SK-N-SH treated with all-trans-retinoic acid at 6 μM for 48 hours (cell line): ENCODE results near the gene MSH6.

ENCODE experiments used
- ATAC-seq: fragments of 200-7000 bp; cut with Tn5 transposase; 3 replicates; pipeline ENCODE4 v1.9.1; 2020; ENCODE audit warnings: mild to moderate bottlenecking, moderate library complexity
- ARNTL ChIP-seq: fragments of 450-650 bp; formaldehyde crosslinking; IDR thresholded peaks from 2 replicates; pipeline ENCODE4 v1.5.0; 2020; ENCODE audit warnings: low read depth, mild to moderate bottlenecking, moderate library complexity, borderline replicate concordance
- BACH2 ChIP-seq: fragments of 250-450 bp; sonication (Bioruptor Pico); IDR thresholded peaks from 2 replicates; pipeline ENCODE4 v1.9.0; 2021; ENCODE audit warnings: mild to moderate bottlenecking, borderline replicate concordance
- CREB5 ChIP-seq: fragments of 250-450 bp; sonication (Bioruptor Pico); IDR thresholded peaks from 2 replicates; pipeline ENCODE4 v1.5.1; 2020; ENCODE audit warnings: low read depth, mild to moderate bottlenecking, moderate library complexity
- CSDC2 ChIP-seq: fragments of 250-450 bp; sonication (Bioruptor Pico); IDR thresholded peaks from 2 replicates; pipeline ENCODE4 v1.5.0; 2020; ENCODE audit warnings: mild to moderate bottlenecking, moderate library complexity
- CSRNP3 ChIP-seq: fragments of 250-450 bp; sonication (Bioruptor Pico); IDR thresholded peaks from 2 replicates; pipeline ENCODE4 v1.5.1; 2021; ENCODE audit warnings: mild to moderate bottlenecking, moderate library complexity
- ESRRG ChIP-seq: fragments of 250-450 bp; sonication (Bioruptor Pico); IDR thresholded peaks from 2 replicates; pipeline ENCODE4 v1.6.1; 2021; ENCODE audit warnings: mild to moderate bottlenecking
- GLIS3 ChIP-seq: fragments of 250-450 bp; sonication (Bioruptor Pico); IDR thresholded peaks from 2 replicates; pipeline ENCODE4 v1.5.0; 2020; ENCODE audit warnings: mild to moderate bottlenecking, moderate library complexity
- ISL1 ChIP-seq: fragments of 250-450 bp; sonication (Bioruptor Pico); IDR thresholded peaks from 2 replicates; pipeline ENCODE4 v2.1.2; 2022; ENCODE audit warnings: mild to moderate bottlenecking, moderate library complexity
- OSR1 ChIP-seq: fragments of 250-450 bp; sonication (Bioruptor Pico); IDR thresholded peaks from 2 replicates; pipeline ENCODE4 v1.8.0; 2022; ENCODE audit warnings: moderate library complexity, mild to moderate bottlenecking, inconsistent platforms
- PATZ1 ChIP-seq: fragments of 250-450 bp; sonication (Bioruptor Pico); IDR thresholded peaks from 2 replicates; pipeline ENCODE4 v1.8.0; 2020; ENCODE audit warnings: mild to moderate bottlenecking, moderate library complexity, borderline replicate concordance
- PPARA ChIP-seq: fragments of 250-450 bp; sonication (Bioruptor Pico); IDR thresholded peaks from 2 replicates; pipeline ENCODE4 v1.5.0; 2020; ENCODE audit warnings: mild to moderate bottlenecking, borderline replicate concordance
- RARB ChIP-seq: fragments of 250-450 bp; sonication (Bioruptor Pico); IDR thresholded peaks from 2 replicates; pipeline ENCODE4 v1.8.0; 2021; ENCODE audit warnings: mild to moderate bottlenecking, moderate library complexity
- SNAI2 ChIP-seq: fragments of 250-450 bp; sonication (Bioruptor Pico); IDR thresholded peaks from 2 replicates; pipeline ENCODE4 v1.5.0; 2020; ENCODE audit warnings: mild to moderate bottlenecking, moderate library complexity
- TCF4 ChIP-seq: fragments of 250-450 bp; sonication (Bioruptor Pico); IDR thresholded peaks from 2 replicates; pipeline ENCODE4 v1.8.0; 2021; ENCODE audit warnings: mild to moderate bottlenecking, moderate library complexity, borderline replicate concordance
- TOX ChIP-seq: fragments of 250-450 bp; sonication (Bioruptor Pico); IDR thresholded peaks from 2 replicates; pipeline ENCODE4 v1.8.0; 2021; ENCODE audit warnings: mild to moderate bottlenecking, moderate library complexity, borderline replicate concordance
- ZC3H10 ChIP-seq: fragments of 250-450 bp; sonication (Bioruptor Pico); IDR thresholded peaks from 2 replicates; pipeline ENCODE4 v1.5.1; 2021; ENCODE audit warnings: mild to moderate bottlenecking, moderate library complexity
- ZFP3 ChIP-seq: fragments of 250-450 bp; sonication (Bioruptor Pico); IDR thresholded peaks from 2 replicates; pipeline ENCODE4 v1.5.0; 2020; ENCODE audit warnings: mild to moderate bottlenecking, moderate library complexity
- ZFP30 ChIP-seq: fragments of 450-650 bp; formaldehyde crosslinking; IDR thresholded peaks from 2 replicates; pipeline ENCODE4 v1.5.0; 2022; ENCODE audit warnings: mild to moderate bottlenecking, moderate library complexity
- ZNF565 ChIP-seq: fragments of 450-650 bp; formaldehyde crosslinking; conservative IDR thresholded peaks from 2 replicates; pipeline ENCODE4 v1.5.0; 2020; ENCODE audit warnings: low read depth, mild to moderate bottlenecking, moderate library complexity
- ZNF70 ChIP-seq: fragments of 450-650 bp; formaldehyde crosslinking; IDR thresholded peaks from 2 replicates; pipeline ENCODE4 v1.5.0; 2020; ENCODE audit warnings: mild to moderate bottlenecking, moderate library complexity

The MSH6 gene

GRCh38 chr2:47738331-47738730, 44.6 kb upstream of the MSH6 start:
- TF ChIP-seq OSR1 (CRISPR knock-in tag) (no peak), BACH2 (CRISPR knock-in tag) (no peak), CSRNP3 (CRISPR knock-in tag) (no peak), ARNTL (CRISPR knock-in tag) (no peak), CSDC2 (no peak), ISL1 (no peak), ZNF70 (CRISPR knock-in tag) (no peak), PATZ1 (CRISPR knock-in tag) (no peak), ZC3H10 (CRISPR knock-in tag) (no peak)
- no peak for ATAC-seq

- ATAC-seq: no peak
- TF ChIP-seq ZNF565 (no peak), ZFP30 (CRISPR knock-in tag) (no peak), CREB5 (CRISPR knock-in tag) (no peak), ZC3H10 (CRISPR knock-in tag) (no peak), CSDC2 (no peak), PPARA (CRISPR knock-in tag) (no peak), RARB (CRISPR knock-in tag) (no peak), TCF4 (CRISPR knock-in tag) (no peak), SNAI2 (no peak), ESRRG (CRISPR knock-in tag) (no peak), ZFP3 (CRISPR knock-in tag) (no peak)
Measured at GRCh38 chr2:47741101-47741500, 41.8 kb upstream of the MSH6 start.

GRCh38 chr2:47741637-47742036, 41.3 kb upstream of the MSH6 start:
- TF ChIP-seq PATZ1 (CRISPR knock-in tag): no peak
- no peak for ATAC-seq

- ATAC-seq: no peak
- no peak for TF ChIP-seq BACH2 (CRISPR knock-in tag)
- TF ChIP-seq ZNF70 (CRISPR knock-in tag): no peak
- no peak for TF ChIP-seq ARNTL (CRISPR knock-in tag)
- no peak for TF ChIP-seq ZC3H10 (CRISPR knock-in tag)
- TF ChIP-seq ZFP30 (CRISPR knock-in tag): no peak
- no peak for TF ChIP-seq ZNF565
Measured at GRCh38 chr2:47744074-47744473, 38.9 kb upstream of the MSH6 start.

GRCh38 chr2:47747878-47748277, 35.1 kb upstream of the MSH6 start:
- TF ChIP-seq TCF4 (CRISPR knock-in tag) (no peak), ZC3H10 (CRISPR knock-in tag) (no peak), ZNF70 (CRISPR knock-in tag) (no peak), ISL1 (no peak), GLIS3 (CRISPR knock-in tag) (no peak), TOX (CRISPR knock-in tag) (no peak), ARNTL (CRISPR knock-in tag) (no peak), PATZ1 (CRISPR knock-in tag) (no peak)

More at GRCh38 chr2:47747878-47748277, 35.1 kb upstream of the MSH6 start:
- ATAC-seq: no peak
